ENCODE data around the gene CAPRIN1.
"Not testable (repeated sequence)": the region's sequence is repeated elsewhere in the genome, so short reads cannot be mapped to it uniquely, and the experiment has no call there.

Gene CAPRIN1

DNA sequence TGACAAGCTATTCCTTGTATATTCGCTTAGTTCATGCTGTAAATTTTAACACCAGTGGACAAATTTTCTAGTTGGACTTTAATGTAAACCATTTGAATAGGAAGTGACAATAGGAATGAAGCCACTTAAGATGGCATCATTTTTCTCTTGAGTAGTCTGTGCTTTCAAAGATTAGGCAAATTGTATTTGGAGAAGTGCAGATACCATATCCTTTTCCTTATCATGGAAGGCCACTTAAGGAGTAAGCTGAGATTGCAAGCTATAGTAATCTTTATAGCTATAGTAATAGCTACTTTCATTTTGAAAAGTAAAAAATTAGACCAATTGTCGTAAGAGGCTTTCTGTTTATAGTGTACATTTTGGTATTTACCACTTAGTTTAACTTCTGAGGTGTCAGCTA, 12.8 kb downstream of the CAPRIN1 start:
- DNase-seq, result no peak
- Mint-ChIP-seq H3K27me3 (ENCODE audit: low read depth, poor library complexity) (no peaks in the 10 kb centered on the region), H3K27ac (no peak overlapping the region), H3K9me3 (no peaks in the 10 kb centered on the region), H3K4me1 (peaks cover 4% of the 10 kb centered on the region), H3K36me3 (ENCODE audit: low read depth) (peaks cover 76% of the 10 kb centered on the region), H3K4me3 (no peak overlapping the region)
- TF ChIP-seq, protein P1, sequence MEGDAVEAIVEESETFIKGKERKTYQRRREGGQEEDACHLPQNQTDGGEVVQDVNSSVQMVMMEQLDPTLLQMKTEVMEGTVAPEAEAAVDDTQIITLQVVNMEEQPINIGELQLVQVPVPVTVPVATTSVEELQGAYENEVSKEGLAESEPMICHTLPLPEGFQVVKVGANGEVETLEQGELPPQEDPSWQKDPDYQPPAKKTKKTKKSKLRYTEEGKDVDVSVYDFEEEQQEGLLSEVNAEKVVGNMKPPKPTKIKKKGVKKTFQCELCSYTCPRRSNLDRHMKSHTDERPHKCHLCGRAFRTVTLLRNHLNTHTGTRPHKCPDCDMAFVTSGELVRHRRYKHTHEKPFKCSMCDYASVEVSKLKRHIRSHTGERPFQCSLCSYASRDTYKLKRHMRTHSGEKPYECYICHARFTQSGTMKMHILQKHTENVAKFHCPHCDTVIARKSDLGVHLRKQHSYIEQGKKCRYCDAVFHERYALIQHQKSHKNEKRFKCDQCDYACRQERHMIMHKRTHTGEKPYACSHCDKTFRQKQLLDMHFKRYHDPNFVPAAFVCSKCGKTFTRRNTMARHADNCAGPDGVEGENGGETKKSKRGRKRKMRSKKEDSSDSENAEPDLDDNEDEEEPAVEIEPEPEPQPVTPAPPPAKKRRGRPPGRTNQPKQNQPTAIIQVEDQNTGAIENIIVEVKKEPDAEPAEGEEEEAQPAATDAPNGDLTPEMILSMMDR (IDR thresholded peaks at IDR 0.05), result no peak

DNA sequence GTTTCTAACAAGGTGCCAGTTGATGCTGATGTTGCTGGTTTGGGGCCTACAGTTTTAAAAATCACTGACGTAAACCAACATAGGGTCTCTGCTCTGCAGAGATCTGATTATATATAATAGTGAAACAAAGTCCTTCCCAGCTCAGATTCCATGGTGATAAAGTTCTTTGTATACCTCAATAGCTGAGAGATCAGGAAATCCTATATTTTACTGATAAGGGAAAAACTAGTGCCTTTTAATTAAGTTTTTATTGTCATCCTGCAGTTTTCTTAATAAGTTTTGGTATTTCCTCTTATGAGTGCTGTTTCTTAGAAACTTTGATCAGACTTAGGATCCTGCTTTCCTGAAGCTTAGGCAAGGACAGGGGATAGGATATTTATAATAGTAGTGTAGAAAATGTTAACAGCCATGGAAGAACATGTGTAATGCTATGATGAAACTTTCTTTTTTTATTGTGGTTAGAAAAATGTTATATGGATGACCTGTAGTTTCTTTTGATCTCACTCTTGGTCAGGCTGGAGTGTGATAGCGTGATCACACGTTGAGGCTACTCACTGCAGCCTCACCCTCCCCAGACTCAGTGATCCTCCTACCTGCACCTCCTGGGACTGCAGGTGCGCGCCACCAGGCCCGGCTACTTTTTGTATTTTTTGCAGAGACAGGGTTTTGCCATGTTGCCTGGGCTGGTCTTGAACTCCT, 14.1 kb downstream of the CAPRIN1 start:
- Mint-ChIP-seq H3K4me1 (peaks cover 4% of the 10 kb centered on the region), H3K27me3 (ENCODE audit: low read depth, poor library complexity) (no peaks in the 10 kb centered on the region), H3K4me3 (no peak overlapping the region), H3K27ac (no peak overlapping the region), H3K9me3 (no peaks in the 10 kb centered on the region), H3K36me3 (ENCODE audit: low read depth) (peaks cover 69% of the 10 kb centered on the region)
- TF ChIP-seq, protein P1 (IDR thresholded peaks at IDR 0.05), result no peak
- no peak for DNase-seq

DNA sequence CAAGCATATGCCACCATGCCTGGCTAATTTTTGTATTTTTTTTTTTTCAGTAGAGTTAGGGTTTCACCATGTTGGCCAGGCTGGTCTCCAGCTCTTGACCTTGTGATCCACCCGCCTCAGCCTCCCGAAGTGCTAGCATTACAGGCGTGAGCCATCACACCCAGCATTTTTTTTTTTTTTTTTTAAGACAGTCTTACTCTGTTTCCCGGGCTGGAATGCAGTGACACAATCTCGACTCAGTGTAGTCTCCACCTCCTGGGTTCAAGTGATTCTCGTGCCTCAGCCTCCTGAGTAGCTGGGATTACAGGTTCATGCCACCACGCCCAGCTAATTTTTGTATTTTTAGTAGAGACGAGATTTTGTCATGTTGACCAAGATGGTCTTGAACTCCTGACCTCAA, 15.2 kb downstream of the CAPRIN1 start:
- H3K4me1 Mint-ChIP-seq; H3K27me3 Mint-ChIP-seq (ENCODE audit: low read depth, poor library complexity); DNase-seq; H3K9me3 Mint-ChIP-seq; H3K4me3 Mint-ChIP-seq: not testable (repeated sequence)
- Mint-ChIP-seq H3K27ac (peak overlapping the region; percentile 86), H3K36me3 (ENCODE audit: low read depth) (peaks cover 65% of the 10 kb centered on the region)

DNA sequence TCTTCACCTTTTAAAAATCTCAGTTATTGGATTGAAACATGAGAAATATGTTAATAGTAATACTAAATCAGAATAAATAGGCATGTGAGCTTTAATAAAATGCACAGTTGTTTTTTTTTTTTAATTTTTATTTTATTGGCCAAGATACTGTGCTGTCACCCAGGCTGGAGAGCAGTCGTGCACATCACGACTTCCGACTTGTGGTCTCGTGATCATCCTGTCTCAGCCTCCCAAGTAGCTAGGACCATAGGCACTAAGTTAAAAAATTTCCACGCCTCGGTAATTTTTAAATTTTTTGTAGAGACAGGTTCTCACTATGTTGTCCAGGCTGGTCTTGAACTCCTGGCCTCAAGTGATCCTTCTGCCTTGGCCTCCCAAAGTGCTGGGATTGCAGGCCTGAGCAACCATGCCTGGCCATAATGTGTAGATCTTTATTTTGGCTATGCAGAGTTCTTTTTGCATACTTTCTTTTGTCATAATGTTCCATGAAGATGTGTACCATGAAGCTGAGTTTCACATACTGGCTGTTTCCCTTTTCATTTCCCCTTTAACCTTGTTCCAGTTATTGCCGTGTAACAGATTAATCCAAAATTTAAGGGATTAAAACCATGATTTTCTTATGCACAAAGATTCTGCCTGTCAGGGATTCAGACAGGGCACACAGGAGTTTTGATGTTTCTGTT, 16.0 kb downstream of the CAPRIN1 start:
- H3K9me3 Mint-ChIP-seq, result no peaks in the 10 kb centered on the region
- H3K27ac Mint-ChIP-seq, result no peak overlapping the region
- no peak for DNase-seq
- TF ChIP-seq, protein P1 (IDR thresholded peaks at IDR 0.05), result no peak
- no peaks in the 10 kb centered on the region for H3K27me3 Mint-ChIP-seq (ENCODE audit: low read depth, poor library complexity)
- H3K4me3 Mint-ChIP-seq, result no peak overlapping the region
- H3K36me3 Mint-ChIP-seq (ENCODE audit: low read depth), result peaks cover 59% of the 10 kb centered on the region
- no peaks in the 10 kb centered on the region for H3K4me1 Mint-ChIP-seq

DNA sequence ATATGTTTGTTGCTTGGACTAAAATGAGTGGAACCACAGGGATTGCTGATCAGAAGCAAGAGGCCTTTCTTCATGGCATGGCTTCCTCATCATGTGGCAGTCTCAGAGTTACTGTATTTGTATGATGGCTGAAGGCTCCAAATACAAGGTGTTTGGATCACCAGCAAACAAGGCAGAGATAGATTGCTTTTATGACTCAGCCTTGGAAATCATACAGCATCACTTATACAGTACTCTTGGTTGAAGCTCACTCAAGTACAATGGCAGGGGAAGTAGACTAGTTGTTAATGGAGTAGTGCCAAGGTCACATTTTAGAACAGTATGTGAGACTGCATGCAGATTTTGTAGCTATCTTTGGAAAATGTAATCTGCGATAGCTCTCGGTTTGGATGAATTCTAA, 16.6 kb downstream of the CAPRIN1 start:
- H3K36me3 Mint-ChIP-seq (ENCODE audit: low read depth), result peaks cover 53% of the 10 kb centered on the region

DNA sequence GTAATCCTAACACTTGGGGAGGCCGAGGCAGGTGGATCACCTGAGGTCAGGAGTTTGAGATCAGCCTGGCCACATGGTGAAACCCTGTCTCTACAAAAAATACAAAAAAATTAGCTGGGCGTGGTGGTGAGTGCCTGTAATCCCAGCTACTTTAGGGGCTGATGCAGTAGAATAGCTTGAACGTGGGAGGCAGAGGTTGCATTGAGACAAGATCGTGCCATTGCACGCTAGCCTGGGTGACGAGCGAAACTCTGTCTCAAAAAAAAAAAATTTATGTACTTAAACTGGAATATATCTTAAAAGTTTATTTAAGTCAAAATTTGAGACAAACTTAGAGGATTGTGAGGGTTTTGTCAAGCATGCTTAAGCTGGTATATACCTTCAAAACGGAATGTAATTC, 19.8 kb downstream of the CAPRIN1 start:
- peaks cover 51% of the 10 kb centered on the region for H3K36me3 Mint-ChIP-seq (ENCODE audit: low read depth)
- H3K27me3 Mint-ChIP-seq (ENCODE audit: low read depth, poor library complexity); DNase-seq; H3K9me3 Mint-ChIP-seq; H3K4me3 Mint-ChIP-seq; H3K4me1 Mint-ChIP-seq: not testable (repeated sequence)
- peak overlapping the region; percentile 72 for H3K27ac Mint-ChIP-seq

More for the DNA sequence above, 16.6 kb downstream of the CAPRIN1 start:
- no peaks in the 10 kb centered on the region for H3K9me3 Mint-ChIP-seq
- TF ChIP-seq, protein P1 (IDR thresholded peaks at IDR 0.05), result no peak
- H3K27ac Mint-ChIP-seq, result no peak overlapping the region
- H3K4me3 Mint-ChIP-seq, result no peak overlapping the region
- H3K27me3 Mint-ChIP-seq (ENCODE audit: low read depth, poor library complexity), result no peaks in the 10 kb centered on the region
- no peaks in the 10 kb centered on the region for H3K4me1 Mint-ChIP-seq
- DNase-seq, result no peak

DNA sequence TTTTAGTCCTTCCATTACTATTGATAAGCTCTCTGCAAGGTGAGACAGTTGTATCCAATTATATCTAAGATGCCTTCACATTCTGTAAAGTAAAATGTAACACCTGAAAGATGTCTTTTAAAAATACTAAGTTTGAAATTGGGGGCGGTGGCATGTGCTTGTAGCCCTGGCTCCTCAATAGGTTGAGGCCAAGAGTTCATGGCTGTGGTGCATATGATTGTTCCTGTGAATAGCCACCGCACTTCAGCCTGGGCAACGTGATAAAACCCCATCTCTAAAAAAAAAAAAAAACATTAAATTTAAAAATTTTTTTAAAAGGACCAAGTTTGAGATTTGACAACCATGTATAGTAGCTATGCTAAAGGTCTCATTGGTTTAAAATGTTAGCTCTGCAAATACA, 20.5 kb downstream of the CAPRIN1 start:
- Mint-ChIP-seq H3K4me1 (no peaks in the 10 kb centered on the region), H3K4me3 (no peak overlapping the region), H3K9me3 (no peaks in the 10 kb centered on the region), H3K27me3 (ENCODE audit: low read depth, poor library complexity) (no peaks in the 10 kb centered on the region), H3K27ac (no peak overlapping the region), H3K36me3 (ENCODE audit: low read depth) (peaks cover 50% of the 10 kb centered on the region)
- TF ChIP-seq, protein P1 (IDR thresholded peaks at IDR 0.05), result no peak
- DNase-seq, result no peak
